Stomach (tissue), 9 donors: ENCODE measurements around the gene SLC10A4. TPM values are rescaled to one million over a fixed set of nuclear protein-coding genes. Genes with fewer than 3 reads are reported as not detected.
A peak's percentile ranks its signal among the peaks of the same experiment; 100 is the strongest.

Experiments used
- DNase-seq, 2 donors: peaks; one replicate each; pipeline versions ENCODE4 v3.0.0 to v3.0.0-alpha.2; 2013 to 2019
- H3K27ac ChIP-seq, 5 donors: fragments of 200-600 bp in 4 of 5; sonication (generic) in 4 of 5; one replicate each; pipeline ENCODE4 v1.5.1; 2013 to 2019; ENCODE audit warnings: mild to moderate bottlenecking in 1 of 5, moderate library complexity in 1 of 5
- H3K27me3 ChIP-seq, 3 donors: fragments of 200-600 bp; sonication (generic); one replicate each; pipeline ENCODE4 v1.5.1; 2017 to 2019; ENCODE audit warnings: mixed run types in 1 of 3
- H3K36me3 ChIP-seq, 4 donors: fragments of 200-600 bp; sonication (generic); 1 replicate in 3 of 4; 2 replicates in 1 of 4; pipeline ENCODE4 v1.5.1; 2016 to 2019
- H3K4me1 ChIP-seq, 4 donors: fragments of 200-600 bp; sonication (generic); one replicate each; pipeline ENCODE4 v1.5.1; 2016 to 2019
- H3K4me3 ChIP-seq, 4 donors: fragments of 200-600 bp; sonication (generic) in 3 of 4; one replicate each; pipeline ENCODE4 v1.5.1; 2016 to 2019; ENCODE audit warnings: mild to moderate bottlenecking in 1 of 4
- H3K9me3 ChIP-seq, 4 donors: fragments of 200-600 bp; sonication (generic); one replicate each; pipeline ENCODE4 v1.5.1; 2016 to 2019
- CTCF ChIP-seq, 7 experiments: fragments of 450-650 bp in 4 of 7; fragments of 200-600 bp in 3 of 7; sonication (generic) in 3 of 7; IDR thresholded peaks; one replicate each; pipeline ENCODE4 v1.5.1; 2016 to 2019; ENCODE audit warnings: antibody characterized with exemption in 7 of 7, control low read depth in 2 of 7, mild to moderate bottlenecking in 1 of 7
- EP300 ChIP-seq: sonication (generic); formaldehyde crosslinking; IDR thresholded peaks from one replicate; pipeline ENCODE4 v1.6.1; 2017; ENCODE audit warnings: antibody characterized with exemption
- POLR2A ChIP-seq, 4 donors: fragments of 450-650 bp; IDR thresholded peaks; one replicate each; pipeline ENCODE4 v1.6.1; 2016; ENCODE audit warnings: antibody characterized with exemption in 4 of 4, control low read depth in 2 of 4, mild to moderate bottlenecking in 1 of 4, moderate library complexity in 1 of 4
- POLR2AphosphoS5 ChIP-seq, 3 donors: sonication (generic); formaldehyde crosslinking; IDR thresholded peaks; one replicate each; pipeline ENCODE4 v1.6.1; 2016; ENCODE audit warnings: antibody characterized with exemption in 3 of 3
- WGBS, 5 donors: extraction: QIAGEN DNeasy Blood & Tissue Kit in 3 of 5; methylation state at CpG; one replicate each; pipeline versions ENCODE4 v1.1.5 to v1.1.7; 2013 to 2018; 5-methylcytosine and 5-hydroxymethylcytosine counted together
- intact Hi-C: fragments of 100-400 bp; cut with DNase I; formaldehyde crosslinking; loops from one replicate; pipeline ENCODE4 v1.15.1; 2023; ENCODE audit warnings: low total_unique reads
- polyA plus RNA-seq, 3 donors: library from polyadenylated mRNA; stranded (reverse); fragments of 200-250 nt; gene quantifications; one replicate each; pipeline ENCODE4 v1.2.3, GENCODE V29; 2013
- total RNA-seq, 5 donors: library from RNA; depleted of rRNA; stranded (reverse); fragments of >200 nt; gene quantifications; one replicate each; pipeline versions ENCODE4 v1.1.0 to v1.2.3, GENCODE V29; 2014 to 2016
- donor health status: healthy with polysubstance abuse.
- donor health status: Bipolar disorder and iron deficiency.
- donor health status: healthy.

SLC10A4 gene
- total and polyA plus RNA-seq, 8 donors = 0.38 to 1.7 (median 0.73) TPM; not detected in 5

GRCh38 chr4:48509543-48509942 is 26.4 kb downstream of the SLC10A4 start:
- intact Hi-C loops = no loop called here
- no peak for DNase-seq
- Histone ChIP-seq H3K4me3 (no peak overlapping the region), H3K9me3 (no peaks in the 10 kb centered on the region), H3K27ac (no peak overlapping the region), H3K27me3 (no peaks in the 10 kb centered on the region), H3K36me3 (peaks cover 27 to 97% (median 96%) of the 10 kb centered on the region in 4 donors), H3K4me1 (no peaks in the 10 kb centered on the region)
- TF ChIP-seq CTCF (IDR thresholded peaks at IDR 0.05) (no peak), POLR2A (IDR thresholded peaks at IDR 0.05) (no peak), EP300 (no peak), POLR2AphosphoS5 (IDR thresholded peaks at IDR 0.05) (no peak)

DNA sequence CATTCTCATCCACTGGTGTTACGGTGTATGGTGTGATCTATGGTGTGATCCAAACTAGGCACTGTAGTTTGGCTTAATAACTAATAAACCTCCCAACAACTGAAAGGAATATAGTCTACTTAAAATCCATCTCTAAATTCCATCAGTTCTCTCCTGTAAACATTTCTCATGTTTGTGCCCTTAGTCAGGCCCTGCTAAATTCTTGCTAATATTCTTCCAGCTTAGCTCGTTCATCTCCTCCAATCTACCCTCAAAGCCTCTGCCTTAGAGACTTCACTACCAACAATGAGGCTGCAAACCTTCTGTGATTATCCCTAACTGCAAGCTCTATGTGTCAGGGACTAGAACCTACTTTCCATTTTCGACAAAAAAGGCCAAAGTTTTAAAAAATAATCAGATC is 35.0 kb downstream of the SLC10A4 start:
- no peaks in the 10 kb centered on the region for H3K27me3 ChIP-seq
- intact Hi-C loops = no loop called here
- H3K4me1 ChIP-seq = no peaks in the 10 kb centered on the region
- TF ChIP-seq EP300 (no peak), POLR2A (IDR thresholded peaks at IDR 0.05) (no peak), CTCF (IDR thresholded peaks at IDR 0.05) (no peak), POLR2AphosphoS5 (IDR thresholded peaks at IDR 0.05) (no peak)
- no peak for DNase-seq
- H3K4me3 ChIP-seq = no peak overlapping the region
- H3K36me3 ChIP-seq = peaks cover 39 to 93% (median 89%) of the 10 kb centered on the region in 4 donors
- no peak overlapping the region for H3K27ac ChIP-seq
- 85 to 95% (median 88%) methylated on average over 3 of the region's 3 CpGs for WGBS, 5 donors
- no peaks in the 10 kb centered on the region for H3K9me3 ChIP-seq

DNA sequence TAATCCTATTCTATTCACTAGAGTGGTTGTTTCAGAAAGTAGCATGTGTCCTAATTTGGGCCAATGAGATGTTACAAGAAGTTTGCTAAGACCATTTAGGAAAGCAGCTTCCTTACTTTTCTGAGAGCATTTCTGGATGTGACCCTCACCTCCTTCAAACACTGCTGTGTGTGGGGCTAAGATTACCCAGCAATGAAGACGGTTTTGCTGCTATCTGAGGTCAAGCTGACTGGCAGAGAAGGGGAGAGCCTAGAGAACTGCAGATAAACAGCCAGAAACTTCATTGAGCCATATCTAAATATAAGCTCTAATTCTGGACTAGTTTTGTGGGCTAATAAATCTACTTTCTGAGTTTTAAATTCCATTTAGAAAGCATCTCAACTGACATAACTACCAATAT is 43.3 kb downstream of the SLC10A4 start:
- H3K36me3 ChIP-seq = peaks cover 44 to 100% (median 98%) of the 10 kb centered on the region in 4 donors
- H3K4me1 ChIP-seq = no peaks in the 10 kb centered on the region
- 59 to 84% (median 82%) methylated on average over 1 of the region's 1 CpG for WGBS, 5 donors
- TF ChIP-seq POLR2A (IDR thresholded peaks at IDR 0.05) = no peak
- no peak for TF ChIP-seq EP300
- TF ChIP-seq POLR2AphosphoS5 (IDR thresholded peaks at IDR 0.05) = no peak
- TF ChIP-seq CTCF (IDR thresholded peaks at IDR 0.05) = no peak
- no peak overlapping the region for H3K4me3 ChIP-seq
- no peaks in the 10 kb centered on the region for H3K27me3 ChIP-seq
- intact Hi-C loops = no loop called here
- no peak for DNase-seq
- H3K9me3 ChIP-seq = no peaks in the 10 kb centered on the region
- H3K27ac ChIP-seq = no peak overlapping the region

DNA sequence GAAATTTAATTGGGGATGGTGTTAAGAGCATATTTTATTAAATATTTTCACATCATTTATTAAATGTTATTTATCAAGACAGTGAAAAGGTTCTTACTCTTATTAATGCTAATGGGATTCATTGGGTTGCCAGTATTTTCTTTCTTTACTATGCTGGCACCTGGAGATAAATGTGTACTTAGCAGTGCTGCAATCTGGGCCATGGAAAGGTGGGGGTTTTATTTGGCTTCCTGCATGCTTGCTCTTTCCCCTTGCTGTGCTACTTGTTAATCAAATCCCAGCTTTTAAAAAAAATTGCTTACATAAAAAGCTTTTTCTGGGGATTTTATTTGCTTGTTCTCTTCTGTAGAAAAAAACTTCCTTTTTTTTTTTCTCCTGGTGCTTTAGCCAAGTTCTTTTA is 55.2 kb downstream of the SLC10A4 start:
- Histone ChIP-seq H3K27ac (no peak overlapping the region), H3K4me3 (no peak overlapping the region), H3K4me1 (peaks cover 0 to 16% (median 0%) of the 10 kb centered on the region in 4 donors), H3K36me3 (peaks cover 32 to 79% (median 74%) of the 10 kb centered on the region in 4 donors), H3K9me3 (no peaks in the 10 kb centered on the region), H3K27me3 (no peaks in the 10 kb centered on the region)
- intact Hi-C loops = no loop called here
- peak in 1 of 2 donors; percentile 32 for DNase-seq
- no peak for TF ChIP-seq CTCF (IDR thresholded peaks at IDR 0.05)
- no peak for TF ChIP-seq EP300
- TF ChIP-seq POLR2A (IDR thresholded peaks at IDR 0.05) = no peak
- TF ChIP-seq POLR2AphosphoS5 (IDR thresholded peaks at IDR 0.05) = no peak

Other genes with a start within 250 kb of the SLC10A4 start
- 1 to 10 TPM in 4 of 5 donors, under 1 TPM in 1; 0.89 to 7.0 (median 2.6) TPM for gene TEC, start 213.5 kb upstream of the SLC10A4 start, total RNA-seq
- gene TEC, start 213.5 kb upstream of the SLC10A4 start, polyA plus RNA-seq = 1 to 10 TPM in 2 of 3 donors, under 1 TPM in 1; 0.81 to 2.0 (median 1.6) TPM
- gene SLAIN2, start 141.8 kb upstream of the SLC10A4 start, total RNA-seq = 100 to 1,000 TPM in 1 of 5 donors, 10 to 100 TPM in 4; 27.7 to 274 (median 40.9) TPM
- gene SLAIN2, start 141.8 kb upstream of the SLC10A4 start, polyA plus RNA-seq = 10 to 100 TPM; 16.7 to 34.8 (median 19.7) TPM
- not detected for gene ZAR1, start 6.9 kb downstream of the SLC10A4 start, total RNA-seq
- gene ZAR1, start 6.9 kb downstream of the SLC10A4 start, polyA plus RNA-seq = not detected